ENCODE data around the gene TMEM120A.
A peak's percentile ranks its signal among the peaks of the same experiment; 100 is the strongest.

Gene TMEM120A

DNA sequence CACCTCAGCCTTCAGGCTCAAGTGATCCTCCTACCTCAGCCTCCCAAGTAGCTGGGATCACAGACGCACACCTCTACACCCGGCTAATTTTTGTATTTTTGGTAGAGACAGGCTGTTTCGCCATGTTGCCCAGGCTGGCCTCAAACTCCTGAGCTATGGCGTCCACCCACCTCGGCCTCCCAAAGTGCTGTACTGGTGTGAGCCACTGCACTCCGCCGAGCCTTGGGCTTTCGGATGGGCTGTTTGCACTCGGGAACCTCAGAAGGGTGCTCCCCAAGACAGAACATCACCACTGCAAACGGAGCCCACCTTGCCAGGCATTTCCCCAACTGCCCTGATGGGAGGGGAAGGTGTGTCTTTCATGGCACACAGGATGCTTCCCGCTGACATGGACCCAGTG lies 27.3 kb downstream of the TMEM120A start:
- TF ChIP-seq, protein P1, sequence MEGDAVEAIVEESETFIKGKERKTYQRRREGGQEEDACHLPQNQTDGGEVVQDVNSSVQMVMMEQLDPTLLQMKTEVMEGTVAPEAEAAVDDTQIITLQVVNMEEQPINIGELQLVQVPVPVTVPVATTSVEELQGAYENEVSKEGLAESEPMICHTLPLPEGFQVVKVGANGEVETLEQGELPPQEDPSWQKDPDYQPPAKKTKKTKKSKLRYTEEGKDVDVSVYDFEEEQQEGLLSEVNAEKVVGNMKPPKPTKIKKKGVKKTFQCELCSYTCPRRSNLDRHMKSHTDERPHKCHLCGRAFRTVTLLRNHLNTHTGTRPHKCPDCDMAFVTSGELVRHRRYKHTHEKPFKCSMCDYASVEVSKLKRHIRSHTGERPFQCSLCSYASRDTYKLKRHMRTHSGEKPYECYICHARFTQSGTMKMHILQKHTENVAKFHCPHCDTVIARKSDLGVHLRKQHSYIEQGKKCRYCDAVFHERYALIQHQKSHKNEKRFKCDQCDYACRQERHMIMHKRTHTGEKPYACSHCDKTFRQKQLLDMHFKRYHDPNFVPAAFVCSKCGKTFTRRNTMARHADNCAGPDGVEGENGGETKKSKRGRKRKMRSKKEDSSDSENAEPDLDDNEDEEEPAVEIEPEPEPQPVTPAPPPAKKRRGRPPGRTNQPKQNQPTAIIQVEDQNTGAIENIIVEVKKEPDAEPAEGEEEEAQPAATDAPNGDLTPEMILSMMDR (conservative IDR thresholded peaks at IDR 0.05; ENCODE audit: low read depth, low read length): no peak
- no peak overlapping the region for H3K4me3 ChIP-seq (ENCODE audit: low read depth, low read length)
- DNase-seq (ENCODE audit: low read depth): no peak

DNA sequence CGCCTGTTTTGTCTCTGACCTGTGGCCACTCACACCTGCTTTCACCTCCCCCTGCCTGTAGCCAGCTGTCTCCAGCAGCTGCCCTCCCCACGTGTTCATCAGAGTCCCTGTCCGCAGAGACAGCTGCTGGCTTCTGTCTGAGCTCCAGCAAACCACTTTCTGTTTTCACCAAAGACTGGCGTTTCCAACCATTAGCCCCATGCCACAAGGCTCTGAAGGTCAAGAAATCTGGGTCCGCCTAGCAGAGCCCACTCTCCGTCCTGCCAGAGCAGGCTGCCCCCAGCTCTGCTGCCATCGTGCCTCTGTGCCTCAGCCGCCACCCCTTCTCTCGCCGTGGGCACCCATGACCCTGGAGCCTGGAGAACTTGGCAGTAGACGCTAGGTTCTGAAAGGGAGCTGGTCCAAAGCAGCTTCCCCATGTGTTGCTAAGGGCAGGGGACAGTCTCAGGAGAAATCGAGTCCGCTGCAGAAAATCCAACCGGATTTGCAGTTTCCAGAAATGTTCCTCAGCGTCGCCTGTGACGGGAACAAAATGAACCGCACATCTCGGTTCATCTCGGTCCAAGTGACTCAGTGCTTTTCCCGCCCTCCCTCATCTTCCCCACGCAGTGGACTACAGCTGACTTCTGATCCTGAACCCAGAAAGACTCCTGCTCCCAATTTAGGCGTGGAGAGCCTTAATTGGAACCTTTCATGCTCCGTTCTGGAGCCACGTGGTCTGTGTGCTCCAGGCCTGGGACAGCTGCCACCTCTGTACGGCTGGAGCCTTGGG lies 28.0 kb downstream of the TMEM120A start:
- no peak for DNase-seq (ENCODE audit: low read depth)
- TF ChIP-seq, protein P1 (conservative IDR thresholded peaks at IDR 0.05; ENCODE audit: low read depth, low read length): no peak

DNA sequence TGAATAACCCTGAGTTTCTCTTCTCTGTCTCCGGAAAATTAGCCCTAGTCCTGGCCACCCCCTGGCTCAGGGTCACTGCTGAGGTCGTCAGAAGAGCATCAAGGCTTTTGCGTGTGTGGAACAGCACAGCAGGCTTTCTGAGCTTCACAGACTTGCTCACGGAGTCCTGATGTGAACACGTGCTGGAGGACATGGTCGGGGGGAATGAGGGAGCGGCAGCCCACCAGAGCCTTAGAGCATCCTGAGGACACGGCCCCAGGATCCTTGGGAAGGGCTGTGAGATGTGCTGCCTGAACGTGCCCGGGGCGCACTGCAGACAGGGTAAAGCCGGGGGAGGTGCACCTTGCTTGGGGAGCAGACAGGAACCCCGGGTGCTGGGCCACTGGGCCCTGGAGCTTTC lies 28.8 kb downstream of the TMEM120A start:
- no peak overlapping the region for H3K4me3 ChIP-seq (ENCODE audit: low read depth, low read length)
- no peak for DNase-seq (ENCODE audit: low read depth)
- TF ChIP-seq, protein P1 (conservative IDR thresholded peaks at IDR 0.05; ENCODE audit: low read depth, low read length): no peak

More for the DNA sequence above, 28.0 kb downstream of the TMEM120A start:
- H3K4me3 ChIP-seq (ENCODE audit: low read depth, low read length): no peak overlapping the region

DNA sequence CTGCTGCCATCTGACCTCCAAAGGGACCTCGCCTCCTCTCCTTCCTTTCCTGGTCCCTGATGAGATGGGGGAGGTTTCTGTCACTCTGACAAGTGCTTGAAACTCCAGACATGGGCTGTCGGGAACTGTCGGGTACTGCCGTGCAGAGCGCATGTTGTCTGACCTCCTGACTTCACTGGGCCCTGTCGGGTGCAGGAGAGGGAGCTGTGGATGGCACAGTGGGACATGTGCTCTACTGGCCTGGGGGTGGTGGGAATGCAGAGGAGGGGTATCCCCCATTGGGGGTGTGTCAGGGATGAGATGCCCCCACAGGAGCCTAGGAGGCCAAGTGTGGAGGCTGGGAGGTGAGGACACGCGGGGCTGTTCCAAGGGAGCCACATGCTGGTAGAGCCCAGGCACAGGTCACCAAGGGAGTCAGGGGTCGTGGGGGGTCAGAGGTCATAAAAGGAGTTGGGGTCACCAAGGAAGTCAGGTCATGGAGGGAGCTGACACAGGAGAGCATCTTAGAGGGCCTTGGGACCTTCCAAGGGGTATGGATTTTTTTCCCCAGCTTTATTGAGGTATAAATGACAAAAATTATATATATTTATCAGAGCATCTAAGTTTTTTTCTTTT lies 30.9 kb downstream of the TMEM120A start:
- no peak overlapping the region for H3K4me3 ChIP-seq (ENCODE audit: low read depth, low read length)
- TF ChIP-seq, protein P1 (conservative IDR thresholded peaks at IDR 0.05; ENCODE audit: low read depth, low read length): no peak
- DNase-seq (ENCODE audit: low read depth): no peak

DNA sequence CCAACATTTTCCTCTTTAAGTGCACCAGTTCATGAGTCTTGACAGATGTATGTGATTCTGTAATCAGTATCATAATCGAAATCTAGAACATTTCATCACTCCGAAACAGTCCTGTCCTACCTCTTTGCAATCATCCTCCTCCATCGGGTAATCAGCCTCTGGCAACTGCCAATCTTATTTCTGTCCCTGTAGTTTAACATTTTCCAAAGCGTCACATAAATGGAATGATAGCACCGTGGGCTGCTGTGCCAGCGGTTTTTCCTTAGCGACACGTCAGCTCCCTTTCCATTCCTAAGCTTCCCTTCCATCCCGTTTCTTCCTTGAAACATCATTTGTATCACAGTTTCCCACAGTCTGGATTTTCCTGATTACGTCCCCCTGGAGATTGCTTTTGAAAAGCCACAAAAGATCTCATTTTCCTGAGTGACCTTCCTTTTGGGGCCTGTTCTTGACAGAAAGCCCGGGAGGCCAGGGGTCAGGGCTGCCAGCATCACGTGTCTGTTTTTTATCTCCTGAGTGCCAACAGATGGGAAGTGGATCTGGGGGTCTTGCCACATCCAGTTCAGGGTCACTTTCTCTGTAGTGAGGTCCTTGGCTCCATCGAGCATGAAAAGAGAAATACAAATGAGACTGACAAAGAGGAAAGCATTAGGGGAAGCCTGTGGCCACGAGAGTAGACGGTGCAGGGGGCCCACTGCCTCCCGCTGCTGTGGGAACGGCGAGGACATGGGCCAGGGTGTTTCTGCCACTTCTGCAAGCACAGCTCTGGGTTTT lies 31.6 kb downstream of the TMEM120A start:
- DNase-seq (ENCODE audit: low read depth): peak; percentile 41
- TF ChIP-seq, protein P1 (conservative IDR thresholded peaks at IDR 0.05; ENCODE audit: low read depth, low read length): no peak
- H3K4me3 ChIP-seq (ENCODE audit: low read depth, low read length): no peak overlapping the region

DNA sequence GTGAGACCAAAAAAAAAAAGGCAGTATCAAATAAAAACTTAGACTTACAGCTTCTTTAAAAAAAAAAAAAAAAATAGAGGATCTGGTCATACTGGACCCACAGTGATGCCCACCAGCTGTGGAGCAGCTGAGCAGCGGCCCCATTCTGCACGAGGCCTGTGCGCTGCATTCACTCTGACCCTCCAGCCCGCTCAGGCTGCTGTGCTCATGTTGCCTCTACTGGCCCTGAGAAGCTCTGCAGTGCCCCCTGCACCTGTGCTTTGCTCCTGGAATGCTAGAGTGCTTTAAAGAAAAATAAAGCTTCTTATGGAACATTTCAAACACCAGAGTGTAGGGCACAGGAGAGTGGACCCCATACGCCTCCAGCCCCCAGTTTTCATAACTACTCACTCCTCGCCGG lies 33.2 kb downstream of the TMEM120A start:
- no peak for DNase-seq (ENCODE audit: low read depth)
- TF ChIP-seq, protein P1 (conservative IDR thresholded peaks at IDR 0.05; ENCODE audit: low read depth, low read length): peak; percentile 32

More for the DNA sequence above, 33.2 kb downstream of the TMEM120A start:
- no peak overlapping the region for H3K4me3 ChIP-seq (ENCODE audit: low read depth, low read length)
